Loucy (cell line): ENCODE data around the gene SRGAP1.
A peak's percentile ranks its signal among the peaks of the same experiment; 100 is the strongest.

ENCODE experiments used
- H2AFZ ChIP-seq: fragments of 200-600 bp; sonication (generic); 2 replicates; pipeline ENCODE4 v1.6.0; 2016; ENCODE audit warnings: antibody characterized with exemption, mild to moderate bottlenecking, low read length, moderate library complexity
- H3F3A ChIP-seq: fragments of 200-600 bp; 2 replicates; pipeline ENCODE4 v1.6.0; 2016; ENCODE audit warnings: antibody characterized with exemption, low read depth, mild to moderate bottlenecking
- H3K27me3 ChIP-seq: fragments of 200-600 bp; sonication (generic); 2 replicates; pipeline ENCODE4 v1.6.1; 2014; ENCODE audit warnings: low read length, mild to moderate bottlenecking; ENCODE audit not compliant: insufficient read depth, poor library complexity, severe bottlenecking
- H3K36me3 ChIP-seq: fragments of 200-600 bp; sonication (generic); 2 replicates; pipeline ENCODE4 v1.6.1; 2016; ENCODE audit warnings: low read length; ENCODE audit not compliant: insufficient read depth
- H3K4me1 ChIP-seq: fragments of 200-600 bp; sonication (generic); 2 replicates; pipeline ENCODE4 v1.5.1; 2014; ENCODE audit warnings: low read length, mild to moderate bottlenecking; ENCODE audit not compliant: insufficient read depth, poor library complexity, severe bottlenecking
- H3K4me2 ChIP-seq: fragments of 200-600 bp; sonication (generic); 2 replicates; pipeline ENCODE4 v1.6.0; 2014; ENCODE audit warnings: antibody characterized with exemption, low read length, low read depth, mild to moderate bottlenecking; ENCODE audit not compliant: poor library complexity, severe bottlenecking
- H3K4me3 ChIP-seq: fragments of 200-600 bp; sonication (generic); 2 replicates; pipeline ENCODE4 v1.5.1; 2014; ENCODE audit warnings: low read length, mild to moderate bottlenecking, mixed read lengths; ENCODE audit not compliant: poor library complexity, severe bottlenecking
- H3K79me2 ChIP-seq: fragments of 200-600 bp; sonication (generic); 2 replicates; pipeline ENCODE4 v1.6.1; 2014; ENCODE audit warnings: low read length; ENCODE audit not compliant: insufficient read depth
- H3K9ac ChIP-seq: fragments of 200-600 bp; sonication (generic); 2 replicates; pipeline ENCODE4 v1.6.0; 2014; ENCODE audit warnings: mild to moderate bottlenecking, low read depth, low read length, moderate library complexity; ENCODE audit not compliant: poor library complexity, severe bottlenecking
- H3K9me2 ChIP-seq: fragments of 200-600 bp; sonication (generic); replicated peaks from 2 replicates; pipeline ENCODE4 v1.6.1; 2016; ENCODE audit warnings: low read depth, low read length, mixed read lengths
- H3K9me3 ChIP-seq: fragments of 200-600 bp; sonication (generic); 2 replicates; pipeline ENCODE4 v1.6.1; 2014; ENCODE audit warnings: mild to moderate bottlenecking, antibody characterized with exemption, low read length, low read depth; ENCODE audit not compliant: insufficient read depth
- H4K20me1 ChIP-seq: fragments of 200-600 bp; sonication (generic); 2 replicates; pipeline ENCODE4 v1.6.0; 2014; ENCODE audit warnings: antibody characterized with exemption, low read length, mild to moderate bottlenecking; ENCODE audit not compliant: insufficient read depth, poor library complexity, severe bottlenecking
- CTCF ChIP-seq: fragments of 200-600 bp; sonication (generic); conservative IDR thresholded peaks from 2 replicates; pipeline ENCODE4 v1.5.1; 2014; ENCODE audit warnings: mild to moderate bottlenecking, antibody characterized with exemption, low read length
- EZH2phosphoT487 ChIP-seq: fragments of 200-600 bp; IDR thresholded peaks from 2 replicates; pipeline ENCODE4 v1.6.1; 2018; ENCODE audit warnings: antibody characterized with exemption, mild to moderate bottlenecking, moderate library complexity, borderline replicate concordance

The SRGAP1 gene

GRCh38 chr12:63843721-63844390 is 644 bp upstream of the SRGAP1 start:
- Histone ChIP-seq H3K79me2 (no peaks in the 10 kb centered on the region), H3K4me2 (peak overlapping the region; percentile 93), H3K9me3 (no peaks in the 10 kb centered on the region), H3K4me3 (peak overlapping the region; percentile 77), H3K27me3 (peaks cover 8% of the 10 kb centered on the region), H3K4me1 (peaks cover 9% of the 10 kb centered on the region), H3K36me3 (no peaks in the 10 kb centered on the region), H3F3A (no peaks in the 10 kb centered on the region), H2AFZ (peak overlapping the region; percentile 98), H4K20me1 (no peaks in the 10 kb centered on the region), H3K9ac (peak overlapping the region; percentile 67), H3K9me2 (no peaks in the 10 kb centered on the region)
- TF ChIP-seq CTCF (peak; percentile 75), EZH2phosphoT487 (no peak)

- H2AFZ ChIP-seq = no peak overlapping the region
- H3K9ac ChIP-seq = no peak overlapping the region
- no peaks in the 10 kb centered on the region for H3K79me2 ChIP-seq
- peaks cover 9% of the 10 kb centered on the region for H3K4me1 ChIP-seq
- no peaks in the 10 kb centered on the region for H3K9me3 ChIP-seq
- no peaks in the 10 kb centered on the region for H3F3A ChIP-seq
- H4K20me1 ChIP-seq = no peaks in the 10 kb centered on the region
- no peaks in the 10 kb centered on the region for H3K36me3 ChIP-seq
- H3K4me3 ChIP-seq = no peak overlapping the region
- H3K27me3 ChIP-seq = peaks cover 8% of the 10 kb centered on the region
- TF ChIP-seq EZH2phosphoT487 (no peak), CTCF (no peak)
- H3K4me2 ChIP-seq = no peak overlapping the region
- no peaks in the 10 kb centered on the region for H3K9me2 ChIP-seq
These were observed 1.2 kb downstream of the SRGAP1 start for GRCh38 chr12:63845726-63846125.

GRCh38 chr12:63846238-63846967 is 1.9 kb downstream of the SRGAP1 start:
- TF ChIP-seq CTCF = no peak
- TF ChIP-seq EZH2phosphoT487 = no peak
- H3F3A ChIP-seq = no peaks in the 10 kb centered on the region
- no peak overlapping the region for H3K4me3 ChIP-seq
- H4K20me1 ChIP-seq = no peaks in the 10 kb centered on the region
- H3K27me3 ChIP-seq = peaks cover 8% of the 10 kb centered on the region
- H2AFZ ChIP-seq = no peak overlapping the region
- no peaks in the 10 kb centered on the region for H3K79me2 ChIP-seq
- peaks cover 9% of the 10 kb centered on the region for H3K4me1 ChIP-seq
- H3K36me3 ChIP-seq = no peaks in the 10 kb centered on the region
- H3K4me2 ChIP-seq = no peak overlapping the region
- no peak overlapping the region for H3K9ac ChIP-seq
- H3K9me3 ChIP-seq = no peaks in the 10 kb centered on the region
- H3K9me2 ChIP-seq = no peaks in the 10 kb centered on the region
